NCI-H1436 (cell line): ENCODE results near the gene NINL.
"Not testable (repeated sequence)": the region's sequence is repeated elsewhere in the genome, so short reads cannot be mapped to it uniquely, and the experiment has no call there.

Source experiments
- DNase-seq: peaks from one replicate; lab custom pipeline; 2025; lab: John Stamatoyannopoulos, UW

NINL gene

GRCh38 chr20:25552977-25553376 lies 32.4 kb downstream of the NINL start:
- no peak for DNase-seq

- DNase-seq: no peak
These were observed 33.7 kb downstream of the NINL start for GRCh38 chr20:25551413-25552215.

GRCh38 chr20:25550645-25551337 lies 34.5 kb downstream of the NINL start:
- not testable (repeated sequence) for DNase-seq

GRCh38 chr20:25549843-25550477 lies 35.4 kb downstream of the NINL start:
- DNase-seq: no peak

- DNase-seq: no peak
These were observed 36.1 kb downstream of the NINL start for GRCh38 chr20:25549172-25549773.

GRCh38 chr20:25548613-25549086 lies 36.7 kb downstream of the NINL start:
- DNase-seq: no peak

GRCh38 chr20:25547999-25548398 lies 37.3 kb downstream of the NINL start:
- DNase-seq: no peak

- no peak for DNase-seq
These were observed 38.3 kb downstream of the NINL start for GRCh38 chr20:25547063-25547462.

GRCh38 chr20:25546048-25546447 lies 39.3 kb downstream of the NINL start:
- DNase-seq: no peak

- DNase-seq: no peak
These were observed 40.2 kb downstream of the NINL start for GRCh38 chr20:25545171-25545570.

- no peak for DNase-seq
These were observed 40.6 kb downstream of the NINL start for GRCh38 chr20:25544734-25545133.

GRCh38 chr20:25544311-25544710 lies 41.0 kb downstream of the NINL start:
- DNase-seq: no peak

- no peak for DNase-seq
These were observed 42.3 kb downstream of the NINL start for GRCh38 chr20:25543068-25543467.

GRCh38 chr20:25541676-25542075 lies 43.7 kb downstream of the NINL start:
- DNase-seq: no peak

- DNase-seq: no peak
These were observed 45.3 kb downstream of the NINL start for GRCh38 chr20:25539742-25540672.

GRCh38 chr20:25538838-25539665 lies 46.3 kb downstream of the NINL start:
- DNase-seq: no peak

- no peak for DNase-seq
These were observed 47.4 kb downstream of the NINL start for GRCh38 chr20:25537890-25538289.

- DNase-seq: no peak
These were observed 49.6 kb downstream of the NINL start for GRCh38 chr20:25535762-25536161.

GRCh38 chr20:25534845-25535244 lies 50.5 kb downstream of the NINL start:
- DNase-seq: no peak

GRCh38 chr20:25533920-25534700 lies 51.2 kb downstream of the NINL start:
- DNase-seq: no peak
